Cardiac fibroblast (primary cell): ENCODE results near the gene C12orf42.

Source experiments
- DNase-seq, 2 donors: peaks; one replicate each; pipeline versions ENCODE4 v3.0.0 to v3.0.0-alpha.2; 2010; ENCODE audit warnings: low read depth in 2 of 2
- H3K4me3 ChIP-seq, 2 donors: replicated peaks in 1 of 2; 1 replicate in 1 of 2; 2 replicates in 1 of 2; pipeline ENCODE4 v1.5.1; 2011; ENCODE audit warnings: low read depth in 2 of 2, low read length in 2 of 2, mild to moderate bottlenecking in 2 of 2, moderate library complexity in 1 of 2
- CTCF ChIP-seq: IDR thresholded peaks from one replicate; pipeline ENCODE4 v1.5.1; 2011; ENCODE audit warnings: low read depth, mild to moderate bottlenecking, low read length, inconsistent platforms

Gene C12orf42

GRCh38 chr12:103279444-103279843 is 216.3 kb downstream of the C12orf42 start:
- DNase-seq: no peak
- TF ChIP-seq CTCF: no peak
- no peak overlapping the region for H3K4me3 ChIP-seq

- no peak for DNase-seq
- no peak overlapping the region for H3K4me3 ChIP-seq
- TF ChIP-seq CTCF: no peak
Measured at GRCh38 chr12:103278329-103278728, 217.4 kb downstream of the C12orf42 start.

- no peak for TF ChIP-seq CTCF
- DNase-seq: no peak
- no peak overlapping the region for H3K4me3 ChIP-seq
Measured at GRCh38 chr12:103273645-103274044, 222.1 kb downstream of the C12orf42 start.

- no peak overlapping the region for H3K4me3 ChIP-seq
- no peak for TF ChIP-seq CTCF
- DNase-seq: no peak
Measured at GRCh38 chr12:103272949-103273348, 222.8 kb downstream of the C12orf42 start.

GRCh38 chr12:103269946-103270345 is 225.8 kb downstream of the C12orf42 start:
- no peak overlapping the region for H3K4me3 ChIP-seq
- TF ChIP-seq CTCF: no peak
- no peak for DNase-seq

GRCh38 chr12:103268831-103269514 is 226.8 kb downstream of the C12orf42 start:
- no peak for DNase-seq
- TF ChIP-seq CTCF: no peak
- H3K4me3 ChIP-seq: no peak overlapping the region

- no peak for TF ChIP-seq CTCF
- H3K4me3 ChIP-seq: no peak overlapping the region
- no peak for DNase-seq
Measured at GRCh38 chr12:103257763-103258162, 238.0 kb downstream of the C12orf42 start.
